Cardiac muscle cell (in vitro differentiated cells and primary cell): ENCODE data around the gene XRCC1. TPM values are rescaled to one million over a fixed set of nuclear protein-coding genes. Genes with fewer than 3 reads are reported as not detected.
"Not testable (repeated sequence)": the region's sequence is repeated elsewhere in the genome, so short reads cannot be mapped to it uniquely, and the experiment has no call there.

Experiments used
- DNase-seq, 2 donors: peaks; one replicate each; pipeline versions ENCODE4 v3.0.0 to v3.0.0-alpha.2; 2010 to 2017; ENCODE audit warnings: low read depth in 1 of 2, low spot score in 1 of 2
- H3K27ac ChIP-seq: fragments of 200-600 bp; sonication (generic); 2 replicates; pipeline ENCODE4 v1.5.1; 2016
- H3K27me3 ChIP-seq: fragments of 200-600 bp; sonication (generic); 2 replicates; pipeline ENCODE4 v1.6.0; 2016; ENCODE audit warnings: control low read depth
- H3K36me3 ChIP-seq: fragments of 200-600 bp; sonication (generic); 2 replicates; pipeline ENCODE4 v1.5.1; 2016; ENCODE audit warnings: control low read depth
- H3K4me1 ChIP-seq: fragments of 200-600 bp; sonication (generic); 2 replicates; pipeline ENCODE4 v1.8.1; 2017; ENCODE audit warnings: low read depth, mild to moderate bottlenecking, mixed run types
- H3K4me3 ChIP-seq: fragments of 200-600 bp; sonication (generic); 2 replicates; pipeline ENCODE4 v1.5.1; 2016; ENCODE audit warnings: mild to moderate bottlenecking
- H3K9me3 ChIP-seq: fragments of 200-600 bp; sonication (generic); 2 replicates; pipeline ENCODE4 v1.5.1; 2017; ENCODE audit warnings: low read depth, mild to moderate bottlenecking, control low read depth
- CTCF ChIP-seq: IDR thresholded peaks from 2 replicates; pipeline ENCODE4 v1.5.1; 2012; ENCODE audit warnings: low read depth, mild to moderate bottlenecking, low read length
- polyA plus RNA-seq: library from polyadenylated mRNA; unstranded; fragments of >200 nt; fragmentation: Nextera tagmentation; extraction: Ambion mirVana; gene quantifications from 2 replicates; pipeline ENCODE4 v1.2.1, GENCODE V29; 2016
- total RNA-seq: library from RNA; depleted of rRNA; stranded (reverse); fragments of >200 nt; gene quantifications from 2 replicates; pipeline ENCODE4 v1.2.3, GENCODE V29; 2016

XRCC1 gene
- total and polyA plus RNA-seq, 2 experiments from 2014 or later, result 52.0 to 82.5 TPM

GRCh38 chr19:43552616-43553015, 22.7 kb downstream of the XRCC1 start:
- H3K4me1 ChIP-seq, result no peaks in the 10 kb centered on the region
- no peaks in the 10 kb centered on the region for H3K27me3 ChIP-seq
- H3K4me3 ChIP-seq, result no peak overlapping the region
- no peak overlapping the region for H3K27ac ChIP-seq
- no peak for TF ChIP-seq CTCF
- peaks cover 32% of the 10 kb centered on the region for H3K36me3 ChIP-seq
- no peak for DNase-seq
- H3K9me3 ChIP-seq, result no peaks in the 10 kb centered on the region

- peaks cover 32% of the 10 kb centered on the region for H3K36me3 ChIP-seq
- no peaks in the 10 kb centered on the region for H3K4me1 ChIP-seq
- H3K27ac ChIP-seq, result no peak overlapping the region
- no peaks in the 10 kb centered on the region for H3K27me3 ChIP-seq
- H3K4me3 ChIP-seq, result no peak overlapping the region
- H3K9me3 ChIP-seq, result no peaks in the 10 kb centered on the region
- DNase-seq, result no peak
- TF ChIP-seq CTCF, result no peak
These were observed 23.2 kb downstream of the XRCC1 start for GRCh38 chr19:43552198-43552450.

GRCh38 chr19:43551399-43552197, 23.7 kb downstream of the XRCC1 start:
- Histone ChIP-seq H3K27me3 (no peaks in the 10 kb centered on the region), H3K9me3 (no peaks in the 10 kb centered on the region), H3K4me1 (no peaks in the 10 kb centered on the region), H3K36me3 (peaks cover 32% of the 10 kb centered on the region), H3K27ac (no peak overlapping the region), H3K4me3 (no peak overlapping the region)
- DNase-seq, result no peak
- no peak for TF ChIP-seq CTCF

- H3K27ac ChIP-seq, result no peak overlapping the region
- H3K36me3 ChIP-seq, result peaks cover 42% of the 10 kb centered on the region
- TF ChIP-seq CTCF, result no peak
- H3K9me3 ChIP-seq, result no peaks in the 10 kb centered on the region
- DNase-seq, result no peak
- no peaks in the 10 kb centered on the region for H3K4me1 ChIP-seq
- no peaks in the 10 kb centered on the region for H3K27me3 ChIP-seq
- H3K4me3 ChIP-seq, result no peak overlapping the region
These were observed 26.6 kb downstream of the XRCC1 start for GRCh38 chr19:43548706-43549105.

GRCh38 chr19:43547926-43548325, 27.4 kb downstream of the XRCC1 start:
- DNase-seq, H3K27ac ChIP-seq, H3K9me3 ChIP-seq, H3K4me3 ChIP-seq, H3K4me1 ChIP-seq, H3K27me3 ChIP-seq: not testable (repeated sequence)
- peaks cover 44% of the 10 kb centered on the region for H3K36me3 ChIP-seq

GRCh38 chr19:43546581-43546980, 28.7 kb downstream of the XRCC1 start:
- H3K27ac ChIP-seq, result no peak overlapping the region
- H3K4me3 ChIP-seq, result no peak overlapping the region
- no peak for DNase-seq
- TF ChIP-seq CTCF, result no peak
- no peaks in the 10 kb centered on the region for H3K9me3 ChIP-seq
- no peaks in the 10 kb centered on the region for H3K27me3 ChIP-seq
- H3K4me1 ChIP-seq, result no peaks in the 10 kb centered on the region
- peaks cover 45% of the 10 kb centered on the region for H3K36me3 ChIP-seq
